Measurements from ENCODE around the gene NPIPB2. TPM values are rescaled to one million over a fixed set of nuclear protein-coding genes. Genes with fewer than 3 reads are reported as not detected.

NPIPB2 gene
- total and polyA plus RNA-seq, 2 of the 13 experiments (the other 11 are each of a cell fraction or from before 2014, with no cell fraction given) = 1.8 to 4.1 TPM

GRCh38 chr16:11915644-11916523, 26.0 kb downstream of the NPIPB2 start, which contains the start of gene GSPT1 (continued):
- peak; percentile 59; the same call in 1 of the 2 replicates for TF ChIP-seq ZBTB3 (CRISPR knock-in tag; IDR thresholded peaks at IDR 0.05; ENCODE audit: borderline replicate concordance, low read depth)
- no peak for TF ChIP-seq NFATC3 (CRISPR knock-in tag; IDR thresholded peaks at IDR 0.05)
- TF ChIP-seq, protein P1, sequence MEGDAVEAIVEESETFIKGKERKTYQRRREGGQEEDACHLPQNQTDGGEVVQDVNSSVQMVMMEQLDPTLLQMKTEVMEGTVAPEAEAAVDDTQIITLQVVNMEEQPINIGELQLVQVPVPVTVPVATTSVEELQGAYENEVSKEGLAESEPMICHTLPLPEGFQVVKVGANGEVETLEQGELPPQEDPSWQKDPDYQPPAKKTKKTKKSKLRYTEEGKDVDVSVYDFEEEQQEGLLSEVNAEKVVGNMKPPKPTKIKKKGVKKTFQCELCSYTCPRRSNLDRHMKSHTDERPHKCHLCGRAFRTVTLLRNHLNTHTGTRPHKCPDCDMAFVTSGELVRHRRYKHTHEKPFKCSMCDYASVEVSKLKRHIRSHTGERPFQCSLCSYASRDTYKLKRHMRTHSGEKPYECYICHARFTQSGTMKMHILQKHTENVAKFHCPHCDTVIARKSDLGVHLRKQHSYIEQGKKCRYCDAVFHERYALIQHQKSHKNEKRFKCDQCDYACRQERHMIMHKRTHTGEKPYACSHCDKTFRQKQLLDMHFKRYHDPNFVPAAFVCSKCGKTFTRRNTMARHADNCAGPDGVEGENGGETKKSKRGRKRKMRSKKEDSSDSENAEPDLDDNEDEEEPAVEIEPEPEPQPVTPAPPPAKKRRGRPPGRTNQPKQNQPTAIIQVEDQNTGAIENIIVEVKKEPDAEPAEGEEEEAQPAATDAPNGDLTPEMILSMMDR (CRISPR knock-in tag; IDR thresholded peaks at IDR 0.05) = peak; percentile 52
- TF ChIP-seq NFIB (CRISPR knock-in tag; IDR thresholded peaks at IDR 0.05; ENCODE audit: borderline replicate concordance) = no peak
- peak; percentile 99 for TF ChIP-seq ETV5 (CRISPR knock-in tag; IDR thresholded peaks at IDR 0.05; ENCODE audit: borderline replicate concordance)
- no peak; the same call in none of the 2 replicates for TF ChIP-seq MEIS2 (CRISPR knock-in tag; IDR thresholded peaks at IDR 0.05)
- 0 out of 2 replicates have a peak, but pooled peaks have one; percentile 7 for TF ChIP-seq ZNF674 (CRISPR knock-in tag; IDR thresholded peaks at IDR 0.05; ENCODE audit: low read depth)
- TF ChIP-seq ELF3 (CRISPR knock-in tag; IDR thresholded peaks at IDR 0.05) = peak; percentile 96
- TF ChIP-seq, protein P2, sequence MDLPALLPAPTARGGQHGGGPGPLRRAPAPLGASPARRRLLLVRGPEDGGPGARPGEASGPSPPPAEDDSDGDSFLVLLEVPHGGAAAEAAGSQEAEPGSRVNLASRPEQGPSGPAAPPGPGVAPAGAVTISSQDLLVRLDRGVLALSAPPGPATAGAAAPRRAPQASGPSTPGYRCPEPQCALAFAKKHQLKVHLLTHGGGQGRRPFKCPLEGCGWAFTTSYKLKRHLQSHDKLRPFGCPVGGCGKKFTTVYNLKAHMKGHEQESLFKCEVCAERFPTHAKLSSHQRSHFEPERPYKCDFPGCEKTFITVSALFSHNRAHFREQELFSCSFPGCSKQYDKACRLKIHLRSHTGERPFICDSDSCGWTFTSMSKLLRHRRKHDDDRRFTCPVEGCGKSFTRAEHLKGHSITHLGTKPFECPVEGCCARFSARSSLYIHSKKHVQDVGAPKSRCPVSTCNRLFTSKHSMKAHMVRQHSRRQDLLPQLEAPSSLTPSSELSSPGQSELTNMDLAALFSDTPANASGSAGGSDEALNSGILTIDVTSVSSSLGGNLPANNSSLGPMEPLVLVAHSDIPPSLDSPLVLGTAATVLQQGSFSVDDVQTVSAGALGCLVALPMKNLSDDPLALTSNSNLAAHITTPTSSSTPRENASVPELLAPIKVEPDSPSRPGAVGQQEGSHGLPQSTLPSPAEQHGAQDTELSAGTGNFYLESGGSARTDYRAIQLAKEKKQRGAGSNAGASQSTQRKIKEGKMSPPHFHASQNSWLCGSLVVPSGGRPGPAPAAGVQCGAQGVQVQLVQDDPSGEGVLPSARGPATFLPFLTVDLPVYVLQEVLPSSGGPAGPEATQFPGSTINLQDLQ (CRISPR knock-in tag; IDR thresholded peaks at IDR 0.05) = peak; percentile 76
- 0 out of 2 replicates have a peak, but pooled peaks have one; percentile 29 for TF ChIP-seq ZHX1 (CRISPR knock-in tag; IDR thresholded peaks at IDR 0.05; ENCODE audit: low read depth)
- TF ChIP-seq MIER3 (CRISPR knock-in tag; IDR thresholded peaks at IDR 0.05; ENCODE audit: borderline replicate concordance) = peak; percentile 95
- TF ChIP-seq ZFP41 (CRISPR knock-in tag; IDR thresholded peaks at IDR 0.05; ENCODE audit: borderline replicate concordance) = peak; percentile 76
- TF ChIP-seq REST (IDR thresholded peaks at IDR 0.05; ENCODE audit: borderline replicate concordance in 1 of 2, low read depth in 1 of 2, low read length in 2 of 2) = peak in 1 of 2 experiments; percentile 30; a peak in 1 of 4 replicates
- no peak for TF ChIP-seq REL (CRISPR knock-in tag; conservative IDR thresholded peaks at IDR 0.05)
- TF ChIP-seq ARNT2 (CRISPR knock-in tag; IDR thresholded peaks at IDR 0.05; ENCODE audit: low read depth) = peak; percentile 56; the same call in 1 of the 2 replicates
